SKM-1 (cell line): ENCODE data around the gene KDM4B.
"Not testable (repeated sequence)": the region's sequence is repeated elsewhere in the genome, so short reads cannot be mapped to it uniquely, and the experiment has no call there.

Experiments
- DNase-seq: peaks from one replicate; lab custom pipeline; 2025; ENCODE audit not compliant: unreplicated experiment; lab: John Stamatoyannopoulos, UW

KDM4B gene

DNA sequence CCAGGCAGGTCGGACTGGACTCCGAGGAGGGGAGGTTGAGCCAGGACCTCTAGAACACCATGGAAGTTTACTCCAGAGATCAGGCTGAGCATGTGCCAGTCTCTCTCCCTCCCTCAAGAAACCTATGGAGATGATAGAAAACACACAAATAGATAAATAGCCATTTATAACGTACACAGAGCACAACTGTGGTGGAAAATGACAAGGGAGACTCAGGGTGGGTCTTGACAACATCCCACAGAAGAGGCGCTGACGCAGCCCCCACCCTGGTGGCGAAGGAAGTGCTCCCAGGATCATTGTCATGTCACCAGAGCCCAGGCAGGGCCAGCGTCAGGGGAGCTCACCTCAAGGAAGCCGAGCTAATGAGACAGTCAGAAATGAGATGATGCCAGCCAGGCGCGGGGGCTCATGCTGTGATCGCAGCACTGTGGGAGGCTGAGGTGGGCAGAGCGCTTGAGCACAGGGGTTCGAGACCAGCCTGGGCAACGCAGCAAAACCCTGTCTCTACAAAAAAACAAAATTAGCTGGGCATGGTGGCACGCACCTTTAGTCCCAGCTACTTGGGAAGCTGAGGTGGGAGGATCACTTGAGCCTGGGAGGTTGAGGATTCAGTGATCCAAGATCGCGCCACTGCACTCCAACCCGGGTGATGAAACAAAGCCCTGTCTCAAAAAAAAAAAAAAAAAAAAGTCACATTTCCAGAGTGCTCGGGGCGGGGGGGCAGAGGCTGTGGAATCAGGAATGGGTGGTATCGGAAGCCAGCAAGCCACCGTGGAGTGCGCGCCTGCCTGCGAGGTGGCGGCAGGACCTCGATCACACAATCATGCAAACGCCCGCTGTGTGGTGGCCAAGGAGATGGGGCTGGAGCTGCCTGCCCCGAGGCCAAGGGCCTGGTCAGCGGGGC lies 178.4 kb downstream of the KDM4B start:
- no peak for DNase-seq

DNA sequence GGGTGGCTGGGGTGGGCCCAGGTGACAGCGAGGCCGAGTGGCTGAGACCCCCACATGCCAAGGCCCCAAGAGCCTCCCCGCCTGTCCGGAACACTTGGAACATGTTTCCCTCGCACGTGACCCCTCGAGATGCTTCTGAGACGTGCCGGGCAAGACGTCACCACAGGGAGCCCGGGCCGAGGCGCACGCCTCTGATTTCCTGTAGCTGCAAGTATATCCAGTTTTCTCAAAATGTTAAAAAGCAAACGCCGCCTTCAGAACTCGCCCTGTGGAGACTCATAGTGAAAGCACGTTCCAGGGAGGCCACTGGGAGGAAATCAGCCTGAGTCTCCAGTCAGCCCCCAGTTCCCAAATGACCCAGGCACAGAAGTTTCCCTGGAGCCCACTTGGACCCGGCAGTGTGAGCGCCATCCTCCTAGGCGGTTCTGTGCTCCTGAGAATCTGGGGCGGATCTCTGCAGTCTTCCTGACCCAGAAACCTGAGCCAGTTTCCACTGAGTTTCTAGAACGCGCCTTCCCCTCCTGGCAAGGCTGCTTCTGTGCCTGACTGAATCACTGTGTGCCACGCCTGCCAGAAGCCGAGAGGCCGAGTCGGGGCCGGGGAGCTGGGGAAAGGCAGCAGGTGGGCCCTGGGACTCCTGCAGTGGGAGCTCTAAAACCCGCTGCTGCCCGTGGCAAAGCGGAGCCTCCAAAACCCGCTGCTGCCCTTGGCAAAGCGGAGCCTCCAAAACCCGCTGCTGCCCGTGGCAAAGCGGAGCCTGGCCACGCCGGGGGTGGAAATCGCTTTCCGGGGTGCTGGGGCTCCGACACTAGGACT lies 179.3 kb downstream of the KDM4B start:
- no peak for DNase-seq

DNA sequence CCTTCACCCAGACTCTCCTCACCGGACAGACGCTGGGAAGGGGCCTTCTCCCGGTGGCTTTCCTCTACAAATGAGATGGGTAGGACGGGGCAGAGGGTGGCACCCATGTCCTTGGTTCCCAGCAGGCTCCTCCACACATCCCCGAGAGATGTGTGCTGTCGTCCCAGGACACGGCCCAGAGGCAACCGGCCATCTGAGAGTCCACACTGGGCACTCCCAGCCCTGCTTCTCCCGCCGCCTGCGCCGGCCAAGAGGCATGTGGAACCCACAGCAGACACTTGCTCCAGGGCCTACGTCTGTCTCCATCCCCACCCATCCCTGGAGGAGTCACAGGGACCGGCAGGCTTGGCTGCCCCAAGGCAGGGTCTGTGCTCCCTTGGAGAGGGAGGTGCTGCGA lies 179.9 kb downstream of the KDM4B start:
- DNase-seq: no peak

- no peak for DNase-seq
Measured at GRCh38 chr19:5149508-5149907, 180.6 kb downstream of the KDM4B start.

DNA sequence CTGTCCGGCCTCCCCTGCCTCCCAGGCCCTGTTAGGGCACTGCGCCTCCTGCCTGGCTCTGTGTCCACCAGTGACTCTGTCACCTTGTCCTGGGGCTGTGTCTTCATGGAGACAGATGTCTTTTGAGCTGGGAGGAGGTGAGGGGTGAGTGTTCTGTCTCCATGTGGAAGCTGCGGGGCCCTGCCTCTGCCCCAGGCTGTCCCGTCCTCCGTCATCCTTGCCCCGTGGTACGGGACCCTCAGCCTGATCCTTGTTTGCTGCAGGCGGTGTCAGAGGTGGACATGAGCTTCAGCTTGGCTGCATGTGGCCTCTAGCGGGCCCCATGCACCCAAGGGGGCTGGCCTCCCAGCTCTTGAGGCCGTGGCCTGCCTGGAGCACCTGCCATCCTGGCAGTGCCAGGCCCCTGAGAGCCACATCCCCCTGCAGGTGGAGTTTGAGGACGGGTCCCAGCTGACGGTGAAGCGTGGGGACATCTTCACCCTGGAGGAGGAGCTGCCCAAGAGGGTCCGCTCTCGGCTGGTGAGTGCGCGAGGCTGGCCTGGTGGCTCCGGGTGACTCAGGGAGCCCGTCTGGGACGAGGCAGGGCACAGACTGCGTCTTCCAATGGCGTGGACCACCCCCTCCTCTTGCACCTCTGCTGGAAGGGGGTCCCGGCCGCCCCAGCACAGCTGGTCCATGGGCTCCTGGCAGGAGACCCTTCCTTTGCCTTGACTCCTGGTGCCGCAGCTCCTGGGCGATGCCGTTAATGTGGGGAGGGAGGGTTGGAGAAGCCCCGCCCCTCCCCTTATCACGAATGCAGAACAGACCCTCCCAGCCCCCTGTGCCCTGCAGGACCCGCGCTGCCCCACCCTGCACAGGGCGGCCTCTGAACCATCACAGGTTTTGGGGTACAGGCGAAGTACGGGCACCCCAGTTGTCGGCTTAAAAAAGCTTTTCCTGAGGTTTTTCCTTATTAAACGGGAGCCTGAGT lies 181.3 kb downstream of the KDM4B start:
- DNase-seq: no peak

GRCh38 chr19:5150902-5151741 lies 182.2 kb downstream of the KDM4B start:
- no peak for DNase-seq

DNA sequence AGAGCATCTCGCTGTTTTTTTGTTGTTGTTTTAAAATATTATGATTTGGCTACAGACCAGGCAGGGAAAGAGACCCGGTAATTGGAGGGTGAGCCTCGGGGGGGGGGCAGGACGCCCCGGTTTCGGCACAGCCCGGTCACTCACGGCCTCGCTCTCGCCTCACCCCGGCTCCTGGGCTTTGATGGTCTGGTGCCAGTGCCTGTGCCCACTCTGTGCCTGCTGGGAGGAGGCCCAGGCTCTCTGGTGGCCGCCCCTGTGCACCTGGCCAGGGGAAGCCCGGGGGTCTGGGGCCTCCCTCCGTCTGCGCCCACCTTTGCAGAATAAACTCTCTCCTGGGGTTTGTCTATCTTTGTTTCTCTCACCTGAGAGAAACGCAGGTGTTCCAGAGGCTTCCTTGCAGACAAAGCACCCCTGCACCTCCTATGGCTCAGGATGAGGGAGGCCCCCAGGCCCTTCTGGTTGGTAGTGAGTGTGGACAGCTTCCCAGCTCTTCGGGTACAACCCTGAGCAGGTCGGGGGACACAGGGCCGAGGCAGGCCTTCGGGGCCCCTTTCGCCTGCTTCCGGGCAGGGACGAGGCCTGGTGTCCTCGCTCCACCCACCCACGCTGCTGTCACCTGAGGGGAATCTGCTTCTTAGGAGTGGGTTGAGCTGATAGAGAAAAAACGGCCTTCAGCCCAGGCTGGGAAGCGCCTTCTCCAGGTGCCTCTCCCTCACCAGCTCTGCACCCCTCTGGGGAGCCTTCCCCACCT lies 183.3 kb downstream of the KDM4B start:
- no peak for DNase-seq

- no peak for DNase-seq
Measured at GRCh38 chr19:5152767-5153532, 184.0 kb downstream of the KDM4B start.

GRCh38 chr19:5153601-5154128 lies 184.8 kb downstream of the KDM4B start:
- no peak for DNase-seq

DNA sequence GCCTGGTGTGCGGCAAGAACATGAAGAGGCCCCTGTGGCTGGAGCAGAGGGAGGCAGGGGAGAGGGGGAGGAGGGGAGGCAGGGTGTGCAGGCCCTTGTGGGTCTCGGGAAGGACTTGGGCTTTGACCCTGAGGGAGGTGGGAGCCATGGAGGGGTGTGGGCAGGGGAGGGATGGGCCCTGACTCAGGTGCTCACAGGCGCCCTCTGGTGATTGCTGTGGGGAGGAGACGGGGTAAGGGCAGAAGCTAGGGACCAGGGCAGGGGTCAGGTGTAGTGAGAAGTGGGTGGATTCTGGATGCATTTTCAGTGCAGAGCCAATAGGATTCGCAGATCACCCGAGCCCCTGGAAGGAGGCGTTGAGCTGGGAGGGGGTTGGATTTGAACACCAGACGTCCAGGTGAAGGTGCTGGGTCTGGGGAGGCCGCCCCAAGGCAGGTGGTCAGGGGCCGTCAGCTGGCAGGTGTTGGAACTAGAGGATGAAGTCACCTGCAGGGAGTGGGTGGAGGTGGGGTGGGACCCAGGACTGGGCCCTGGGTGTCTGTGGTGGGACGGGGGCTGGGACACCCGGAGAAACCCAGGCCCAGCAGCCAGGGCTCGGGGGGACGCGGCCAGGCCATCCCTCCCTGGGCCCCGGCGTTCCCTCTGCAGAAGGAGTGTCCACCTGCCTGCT lies 185.4 kb downstream of the KDM4B start:
- no peak for DNase-seq

DNA sequence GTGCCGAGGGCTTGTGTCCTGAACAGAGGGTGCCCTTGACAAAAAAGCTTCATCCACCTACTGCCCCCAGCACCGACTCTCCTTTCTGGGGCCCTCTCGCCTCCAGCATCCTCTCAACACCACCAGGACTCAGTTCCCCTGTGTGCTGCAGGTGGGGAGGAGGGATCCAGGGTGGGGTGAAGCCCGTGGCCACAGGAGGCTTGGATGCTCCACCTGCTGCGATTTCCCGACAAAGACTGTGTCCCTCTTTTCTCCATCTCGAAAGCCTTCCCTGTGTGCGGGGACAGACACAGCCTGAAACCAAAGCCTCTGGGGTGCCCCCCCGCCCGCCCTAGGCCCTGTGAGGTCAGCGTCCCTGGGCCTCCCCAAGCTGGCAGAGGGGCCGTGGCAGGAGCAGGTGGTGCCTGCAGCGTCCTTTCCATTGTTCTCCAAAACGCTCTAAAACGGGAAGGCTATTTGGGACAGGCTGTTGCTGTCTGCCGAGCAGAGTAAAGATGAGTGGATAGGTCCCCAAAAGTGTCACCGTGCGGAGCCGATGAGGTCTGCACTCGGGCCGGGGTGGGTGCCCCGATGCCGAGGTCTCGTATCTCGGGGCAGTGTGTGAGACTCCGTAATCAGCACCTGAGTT lies 186.0 kb downstream of the KDM4B start:
- DNase-seq: no peak

DNA sequence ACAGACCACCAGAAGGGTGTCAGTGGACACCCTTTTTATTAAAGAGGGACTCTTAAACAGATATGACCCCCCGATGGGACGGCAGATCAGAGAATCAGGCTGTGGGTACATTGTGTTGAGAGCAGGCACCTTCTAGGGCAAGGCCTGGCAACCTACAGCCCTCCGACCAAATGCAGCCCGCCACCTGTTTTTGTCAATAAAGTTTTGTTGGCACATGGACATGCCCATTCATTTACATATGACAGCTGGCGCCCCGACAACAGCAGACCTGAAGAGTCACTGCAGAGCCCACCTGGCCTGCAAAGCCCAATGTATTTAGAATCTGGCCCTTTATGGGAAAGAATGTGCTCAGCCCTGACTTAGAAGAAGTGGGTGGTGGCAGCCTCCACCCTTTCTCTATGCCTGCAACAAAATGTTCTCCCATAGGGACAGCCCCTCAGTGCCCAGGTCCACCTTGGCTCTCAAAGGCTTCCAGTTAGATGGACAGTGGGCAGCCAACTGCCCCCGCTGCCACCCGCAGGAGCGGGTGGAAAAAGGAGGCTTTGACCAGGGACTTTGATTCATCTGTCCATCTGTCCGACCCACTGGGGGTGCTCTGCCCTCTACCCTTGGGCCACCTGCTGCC lies 186.8 kb downstream of the KDM4B start:
- DNase-seq: no peak

DNA sequence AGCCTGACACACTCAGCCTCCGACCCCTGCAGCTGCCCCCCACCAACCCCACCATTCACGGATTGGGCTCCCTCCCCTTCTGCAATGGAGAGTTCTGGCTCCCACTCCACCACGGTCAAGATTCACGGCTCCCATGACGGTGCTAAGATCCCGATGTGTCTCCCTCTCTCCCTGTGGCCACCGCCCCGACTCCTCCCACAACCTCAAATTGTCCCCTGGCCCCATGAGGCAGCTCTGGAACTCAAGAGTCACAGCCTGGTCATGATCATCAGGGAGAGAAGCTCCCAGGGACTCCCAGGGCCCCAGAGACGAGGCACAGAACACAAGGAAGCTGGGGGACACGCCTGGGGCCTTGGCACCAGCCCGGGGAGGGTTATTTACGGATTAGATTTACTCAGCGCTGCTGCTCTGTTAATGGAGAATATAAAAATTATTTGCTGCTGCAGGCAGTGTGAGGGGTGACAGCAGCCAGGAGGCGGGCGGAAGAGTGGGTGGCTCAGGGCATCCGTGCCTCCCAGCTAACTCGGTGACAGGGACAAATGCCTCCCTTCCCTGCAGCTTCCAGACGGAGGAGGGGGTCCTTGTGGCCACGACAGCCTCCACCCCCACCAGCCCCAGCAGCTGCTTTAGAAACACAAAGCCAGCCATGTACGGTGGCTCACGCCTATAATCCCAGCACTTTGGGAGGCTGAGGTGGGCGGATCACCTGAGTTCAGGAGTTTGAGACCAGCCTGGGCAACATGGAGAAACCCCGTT lies 187.5 kb downstream of the KDM4B start:
- no peak for DNase-seq

DNA sequence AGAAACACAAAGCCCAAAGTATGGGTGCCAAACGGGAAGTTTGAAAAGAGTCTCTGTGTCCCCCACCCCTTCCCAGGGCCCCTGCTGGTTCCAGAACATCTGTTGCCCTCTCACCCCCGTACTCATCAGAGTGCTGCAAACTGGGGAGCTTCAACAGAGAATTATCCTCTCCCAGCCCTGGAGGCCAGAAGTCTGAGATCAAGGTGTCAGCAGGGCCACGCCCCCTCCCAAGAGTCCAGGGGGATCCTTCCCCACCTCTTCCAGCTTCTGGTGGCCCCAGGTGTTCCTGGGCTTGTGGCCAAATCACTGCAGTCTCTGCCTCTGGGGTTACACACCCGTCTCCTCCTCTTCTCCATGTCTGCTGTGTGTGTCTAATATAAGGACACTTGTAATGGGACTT lies 188.3 kb downstream of the KDM4B start:
- DNase-seq: no peak

GRCh38 chr19:5158549-5159134 lies 189.7 kb downstream of the KDM4B start:
- DNase-seq: not testable (repeated sequence)
